HG03025 (cell line): ENCODE data around the gene DOCK10.
"Not testable (repeated sequence)": the region's sequence is repeated elsewhere in the genome, so short reads cannot be mapped to it uniquely, and the experiment has no call there.

ENCODE experiments used
- ATAC-seq: cut with Tn5 transposase; IDR thresholded peaks from one replicate; pipeline ENCODE4 v1.9.1; 2021; ENCODE audit warnings: mild to moderate bottlenecking, moderate library complexity; ENCODE audit not compliant: unreplicated experiment, low FRiP score

The DOCK10 gene

DNA sequence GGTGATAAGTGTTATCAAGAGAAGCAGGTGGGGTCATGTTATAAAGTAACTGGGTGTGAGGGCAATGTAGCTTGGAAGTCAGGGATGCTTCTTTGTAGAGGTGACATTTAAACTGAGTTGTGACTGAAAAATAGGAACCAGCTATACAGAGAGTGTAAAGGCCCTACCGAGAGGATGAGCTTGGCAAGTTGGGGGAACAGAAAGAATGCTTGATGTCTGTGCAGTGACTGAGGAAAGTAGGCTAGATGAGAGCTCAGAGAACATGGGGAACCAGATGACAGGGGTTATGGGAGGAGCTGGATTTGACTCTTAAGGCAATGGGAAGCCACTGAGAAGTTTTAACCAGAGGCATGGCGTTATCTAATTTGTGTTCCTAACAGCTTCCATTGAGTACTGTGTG, 115.3 kb downstream of the DOCK10 start:
- no peak for ATAC-seq

DNA sequence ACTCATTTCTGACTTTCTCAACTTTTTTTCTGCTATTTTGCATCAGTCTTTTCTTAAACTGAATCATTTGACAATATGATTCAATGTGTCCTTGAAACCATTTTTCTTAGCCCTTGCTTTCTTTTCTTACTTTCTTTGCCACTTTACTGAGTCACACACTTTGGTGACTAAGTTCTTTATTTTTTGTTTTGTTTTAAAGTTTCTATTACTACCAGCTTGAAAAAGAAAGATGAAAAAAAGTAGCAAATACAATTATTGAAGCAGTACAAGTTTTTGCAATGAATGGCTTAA, 116.5 kb downstream of the DOCK10 start:
- ATAC-seq, result no peak

DNA sequence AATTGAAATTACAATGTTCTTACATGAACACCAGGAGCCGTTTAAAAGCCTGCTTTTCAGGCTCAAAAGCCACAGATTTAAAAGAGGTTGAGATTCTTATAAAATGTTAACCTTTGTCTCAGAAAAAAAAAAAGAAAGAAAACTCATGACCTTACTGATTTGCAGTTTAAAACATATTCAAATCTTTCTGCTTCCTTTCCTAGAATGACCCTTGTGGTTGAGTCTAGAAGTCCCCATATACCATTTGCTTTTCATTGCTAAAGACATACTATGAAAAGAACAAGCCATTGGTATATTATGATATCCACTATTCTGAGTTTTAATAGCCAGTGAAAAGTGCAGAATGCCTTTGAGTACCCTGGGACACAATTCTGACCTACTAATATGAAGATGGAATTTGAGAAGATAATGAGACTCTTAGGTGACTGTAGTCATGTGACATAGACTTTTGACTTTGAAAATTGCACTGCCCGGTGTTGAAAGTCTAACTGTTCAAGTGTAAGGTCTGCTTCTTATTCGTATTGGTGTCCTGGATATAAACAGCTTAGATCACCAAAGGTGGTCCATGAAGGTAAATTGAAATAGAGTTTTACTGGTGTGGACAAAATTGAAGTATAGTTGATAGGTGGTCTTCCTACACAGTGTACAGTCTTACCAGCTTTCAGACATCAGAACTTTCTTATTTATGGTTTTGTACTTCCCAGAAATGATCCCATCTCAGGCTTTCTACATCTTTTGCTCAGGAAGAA, 117.0 kb downstream of the DOCK10 start:
- no peak for ATAC-seq

DNA sequence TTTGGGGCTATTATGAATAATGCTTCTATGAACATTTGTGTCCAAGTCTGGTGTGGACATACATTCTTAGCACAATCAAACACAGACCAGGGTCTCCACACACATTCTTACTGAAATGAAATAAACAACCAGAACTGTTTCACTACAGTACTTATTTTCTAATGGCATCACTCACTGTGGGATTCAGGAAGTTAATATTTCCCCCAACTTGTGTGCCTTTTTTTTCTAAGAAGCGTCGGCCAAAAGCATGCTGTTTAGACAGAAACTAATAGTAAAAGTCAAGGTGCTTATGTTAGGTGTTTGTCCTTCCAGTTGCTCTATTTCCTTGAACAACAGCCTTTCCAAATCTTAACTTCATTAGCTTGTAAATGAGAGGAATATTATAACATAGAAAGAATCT, 117.6 kb downstream of the DOCK10 start:
- no peak for ATAC-seq

DNA sequence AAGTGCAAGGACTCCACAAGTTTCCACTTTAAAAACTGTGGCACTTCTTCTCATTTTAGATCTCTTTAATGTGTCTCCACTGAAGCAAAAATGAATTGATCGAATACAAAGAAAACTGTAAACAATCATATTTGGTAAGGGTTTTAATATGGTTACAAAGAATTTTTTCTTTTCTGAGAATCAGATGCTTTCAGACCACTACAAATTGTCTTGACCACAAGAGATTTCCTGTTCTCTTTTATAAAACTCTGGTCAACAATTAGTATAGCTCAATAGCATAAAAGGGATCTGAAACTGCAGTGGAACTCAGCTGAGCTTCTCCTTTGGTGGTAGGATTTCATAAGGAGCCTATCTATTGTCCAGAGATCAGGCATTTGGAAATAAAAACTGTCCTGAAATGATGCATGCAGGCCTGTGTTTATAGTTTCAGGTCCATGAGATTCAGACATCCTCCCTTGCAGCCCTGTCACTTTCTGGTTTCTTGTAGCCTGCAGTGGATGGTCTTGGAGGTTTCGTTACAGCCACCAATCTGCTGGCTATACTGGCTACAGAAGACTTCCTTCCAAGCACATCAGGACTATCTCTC, 120.0 kb downstream of the DOCK10 start:
- peak; percentile 66 for ATAC-seq

DNA sequence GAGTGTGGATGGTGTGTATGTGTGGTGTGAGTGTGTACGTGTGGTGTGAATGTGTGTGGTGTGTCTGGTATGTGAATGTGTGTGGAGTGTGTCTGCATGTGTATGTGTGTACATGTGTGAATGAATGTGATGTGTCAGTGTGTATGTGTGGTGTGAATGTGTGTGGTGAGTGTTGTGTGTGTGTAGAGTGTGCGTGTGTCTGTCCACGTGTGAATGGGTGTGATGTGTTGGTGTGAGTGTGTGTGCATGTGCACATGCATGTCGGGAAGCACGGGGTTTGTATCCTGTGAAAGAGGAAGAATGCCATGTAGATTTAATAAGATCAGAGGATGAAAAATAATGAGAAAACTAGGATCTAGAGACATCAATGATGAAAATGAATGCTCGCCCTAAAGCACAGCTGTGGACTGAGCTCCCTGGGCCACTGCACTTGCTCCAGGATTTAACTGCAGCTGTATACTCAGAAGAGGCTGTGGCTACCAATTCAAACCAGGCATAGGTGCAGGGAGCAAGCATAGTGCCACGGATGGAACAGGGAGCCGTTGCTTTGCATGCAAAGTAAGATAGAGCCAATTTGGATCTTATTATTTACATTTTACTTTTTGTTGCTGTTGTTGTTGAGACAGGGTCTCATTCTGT, 122.7 kb downstream of the DOCK10 start:
- ATAC-seq, result no peak

DNA sequence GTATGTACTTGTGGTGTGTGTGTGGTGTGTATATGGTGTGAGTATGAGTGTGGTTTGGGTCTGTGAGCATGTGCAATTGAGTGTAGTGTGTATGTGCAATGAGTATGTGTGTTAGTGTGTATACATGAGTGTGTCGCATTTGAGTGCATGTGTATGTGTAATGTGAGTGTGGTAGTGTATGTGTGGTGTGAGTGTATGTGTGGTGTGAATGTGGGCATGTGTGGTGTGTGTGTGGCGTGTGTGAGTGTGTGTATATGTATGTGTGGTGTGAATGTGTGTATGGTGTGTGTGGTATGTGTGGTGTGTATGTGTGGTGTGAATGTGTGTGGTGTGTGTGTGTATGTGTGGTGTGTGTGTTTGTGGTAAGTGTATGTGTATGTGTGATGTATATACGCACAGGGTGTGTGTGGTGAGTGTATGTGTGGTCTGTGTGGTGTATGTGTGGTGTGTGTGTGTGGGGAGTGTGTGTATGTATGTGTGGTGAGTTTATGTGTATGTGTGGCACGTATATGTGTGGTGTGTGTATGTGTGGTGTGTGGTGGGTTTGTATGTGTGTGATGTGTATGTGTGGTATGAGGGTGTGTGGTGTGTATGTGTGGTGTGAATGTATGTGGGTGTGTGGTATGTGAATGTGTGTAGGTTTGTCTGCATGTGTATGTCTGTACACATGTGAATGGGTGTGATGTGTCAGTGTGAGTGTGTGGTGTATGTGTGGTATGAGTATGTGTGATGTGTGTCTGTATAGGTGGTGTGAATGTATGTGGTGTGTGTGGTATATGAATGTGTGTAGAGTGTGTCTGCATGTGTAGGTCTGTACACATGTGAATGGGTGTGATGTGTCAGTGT, 123.4 kb downstream of the DOCK10 start:
- ATAC-seq, result no peak

DNA sequence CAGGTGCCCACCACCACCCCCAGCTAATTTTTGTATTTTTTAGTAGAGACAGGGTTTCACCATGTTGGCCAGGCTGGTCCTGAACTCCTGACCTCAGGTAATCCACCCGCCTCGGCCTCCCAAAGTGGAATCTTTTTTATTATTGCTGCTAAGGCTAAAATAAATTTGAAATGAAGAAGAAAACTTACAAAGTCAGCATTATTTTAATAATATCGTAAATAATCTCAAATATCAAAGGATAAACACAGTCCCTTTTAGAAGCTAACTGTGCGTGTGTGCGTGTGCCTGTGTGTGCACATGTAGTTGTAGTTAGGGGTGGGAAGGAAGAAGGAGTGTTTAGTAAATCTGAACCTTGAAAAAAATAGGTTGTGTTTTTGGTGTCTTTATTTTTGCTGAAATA, 125.0 kb downstream of the DOCK10 start:
- not testable (repeated sequence) for ATAC-seq

DNA sequence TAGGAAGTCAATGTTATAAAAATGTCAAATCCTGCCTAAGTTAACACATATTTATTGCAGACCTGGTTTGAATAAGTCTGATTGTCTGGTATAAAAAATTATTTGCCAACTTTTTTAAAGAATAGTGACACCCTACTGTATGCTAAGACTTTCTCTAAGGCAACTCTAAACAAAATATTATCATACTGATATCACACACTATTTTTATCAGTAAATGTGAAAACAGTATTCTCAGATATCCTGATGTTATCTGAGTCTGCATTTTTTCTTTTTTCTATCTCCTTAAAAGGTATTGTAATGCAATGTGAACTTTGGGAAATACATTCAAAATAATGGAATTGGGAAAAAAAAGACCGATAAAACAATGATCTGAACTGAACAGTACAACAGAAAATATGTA, 127.1 kb downstream of the DOCK10 start:
- no peak for ATAC-seq

DNA sequence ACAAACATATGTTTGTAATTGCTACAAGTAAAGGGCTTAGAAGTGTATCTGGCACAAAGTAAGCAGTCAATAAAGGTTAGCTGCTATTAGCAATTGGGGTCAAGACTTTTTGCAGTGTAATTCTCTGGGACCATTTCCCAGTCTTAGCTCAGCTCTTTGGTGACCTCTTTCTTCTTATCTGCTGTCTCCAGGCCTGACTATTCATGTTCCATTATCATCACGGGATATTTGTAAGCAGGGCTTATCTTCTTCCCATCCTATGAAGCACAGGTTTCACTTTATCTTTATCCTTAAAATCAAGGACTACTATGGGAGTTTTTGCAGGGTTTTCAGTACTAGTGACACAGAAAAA, 131.7 kb downstream of the DOCK10 start:
- no peak for ATAC-seq

DNA sequence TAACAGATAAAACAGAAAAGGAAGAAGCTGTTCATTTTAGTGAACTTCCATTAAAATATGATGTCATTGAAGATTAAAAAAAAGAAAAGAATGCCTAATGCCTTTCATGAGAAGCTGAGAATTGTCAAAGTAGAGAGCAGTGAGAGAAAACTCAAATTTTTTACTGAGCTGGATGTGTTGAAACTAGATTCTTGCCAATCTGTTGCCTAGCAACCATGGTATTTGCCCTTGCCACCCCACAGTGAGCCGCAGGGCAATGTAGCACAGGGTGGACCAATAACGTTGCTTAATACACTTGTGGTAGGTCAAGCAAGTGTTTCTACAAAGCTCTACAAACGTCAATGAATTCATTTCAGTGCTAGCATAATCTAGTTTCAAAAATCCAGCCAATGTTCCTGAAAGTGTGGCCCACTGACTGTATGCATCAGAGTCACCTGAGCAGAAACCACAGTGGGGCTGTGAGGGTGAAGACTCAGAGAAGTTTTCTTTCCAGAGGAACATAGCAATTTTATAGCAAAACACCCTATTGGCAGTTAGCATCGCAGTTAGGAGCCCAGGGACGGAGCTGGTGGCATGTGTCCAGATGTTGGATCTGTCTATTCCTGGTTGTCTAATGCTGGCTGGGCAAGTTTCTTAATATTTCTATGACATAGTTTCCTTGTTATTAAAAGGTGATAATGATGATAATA, 132.2 kb downstream of the DOCK10 start:
- ATAC-seq, result no peak

DNA sequence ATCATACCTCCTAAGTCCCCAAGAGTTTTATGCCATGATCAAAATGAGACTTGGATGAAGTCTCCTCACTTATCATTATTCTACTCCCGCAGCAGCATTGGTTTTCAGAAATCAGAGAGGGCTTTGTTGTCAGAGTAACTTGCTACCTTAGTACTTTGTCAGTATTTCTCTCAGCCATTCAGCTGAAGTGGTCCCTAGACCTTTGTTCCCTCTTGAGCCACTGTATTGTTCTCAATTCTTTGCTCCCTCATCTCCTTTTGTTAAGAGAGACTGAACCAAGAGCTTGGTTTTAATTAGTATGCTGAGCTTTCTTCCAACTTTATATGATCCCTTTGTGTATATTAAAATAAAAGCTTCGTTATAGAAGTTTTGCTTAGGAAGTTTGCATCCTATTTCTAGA, 133.4 kb downstream of the DOCK10 start:
- ATAC-seq, result no peak

DNA sequence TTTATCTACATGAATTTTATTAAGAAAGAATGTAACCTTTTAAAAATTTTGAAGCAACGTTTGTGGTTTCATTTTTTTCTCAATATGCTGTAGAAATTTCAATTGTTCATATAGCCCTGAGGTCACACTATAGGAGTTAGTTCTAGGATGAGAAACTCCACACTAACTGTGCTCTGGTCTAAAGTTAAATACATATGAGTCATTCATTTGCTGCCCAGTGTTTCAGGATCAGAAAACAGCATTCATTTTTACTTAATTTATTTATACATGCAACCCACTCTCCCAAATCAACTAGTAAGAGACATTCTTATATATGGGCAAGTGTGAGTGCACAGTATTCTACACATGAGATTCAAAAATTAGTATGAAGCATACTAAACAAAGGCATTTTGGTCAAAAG, 137.9 kb downstream of the DOCK10 start:
- ATAC-seq, result no peak

DNA sequence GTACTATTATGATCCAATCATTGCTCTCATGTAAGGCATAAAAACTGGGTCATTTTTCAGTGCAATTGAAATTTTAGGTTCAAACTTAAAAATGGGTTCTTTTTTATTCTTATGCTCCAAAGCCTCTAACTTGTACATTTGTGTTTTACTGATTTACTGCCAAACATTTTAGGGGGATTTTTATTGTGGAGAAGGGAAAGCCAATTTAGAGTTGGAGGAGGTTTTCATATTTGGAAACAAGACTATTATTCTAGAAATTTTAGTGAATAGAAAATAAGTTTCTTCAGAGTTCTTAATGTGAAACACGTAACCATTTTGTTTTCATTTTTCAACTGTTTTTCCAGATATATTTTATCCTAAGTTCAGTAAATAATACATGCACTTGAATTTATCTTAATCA, 138.6 kb downstream of the DOCK10 start:
- no peak for ATAC-seq

DNA sequence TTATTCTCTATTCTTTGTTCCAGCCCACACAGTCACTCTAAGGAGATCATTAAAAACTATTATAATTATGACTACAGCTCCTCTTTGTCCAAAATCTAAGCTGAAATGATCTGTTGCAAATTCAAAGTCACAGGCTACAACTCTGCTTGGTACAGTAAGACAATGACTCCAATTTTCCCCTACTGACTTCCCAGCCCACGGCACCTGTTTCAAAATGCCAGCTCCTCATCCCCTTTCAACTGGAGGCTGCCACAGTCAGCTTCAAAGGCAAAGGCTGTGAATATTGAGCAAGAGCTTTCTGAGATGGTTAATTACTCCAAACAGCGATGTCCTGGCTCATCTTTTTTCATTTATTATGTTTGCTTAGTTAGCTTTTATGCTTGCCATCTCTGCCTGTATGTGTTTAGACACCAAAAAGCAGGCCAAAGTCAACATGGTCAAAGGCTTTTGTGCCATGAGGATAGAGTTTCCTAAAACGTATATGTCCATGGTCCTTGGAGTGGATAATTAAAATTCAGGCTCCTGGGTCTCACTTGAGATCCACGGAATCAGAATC, 141.1 kb downstream of the DOCK10 start:
- no peak for ATAC-seq

DNA sequence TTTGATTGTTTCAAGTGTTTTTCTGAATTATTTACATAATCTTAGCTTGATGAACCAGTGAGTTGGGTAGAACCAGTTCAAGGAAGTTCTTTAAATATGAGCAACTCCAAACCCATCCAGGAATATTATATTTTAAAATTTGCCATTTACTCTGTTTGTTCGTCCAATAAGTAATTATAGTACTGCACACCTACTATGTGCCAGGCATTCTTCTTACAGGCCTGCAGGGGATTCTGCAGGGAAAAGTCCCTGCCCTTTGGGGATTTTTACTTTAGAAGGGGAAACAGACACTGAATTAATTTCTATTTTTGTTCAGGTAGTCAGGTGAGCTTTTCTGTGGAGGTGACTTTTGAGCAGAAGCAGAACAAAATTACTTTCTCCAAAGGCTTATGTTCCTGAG, 146.9 kb downstream of the DOCK10 start:
- ATAC-seq, result no peak

DNA sequence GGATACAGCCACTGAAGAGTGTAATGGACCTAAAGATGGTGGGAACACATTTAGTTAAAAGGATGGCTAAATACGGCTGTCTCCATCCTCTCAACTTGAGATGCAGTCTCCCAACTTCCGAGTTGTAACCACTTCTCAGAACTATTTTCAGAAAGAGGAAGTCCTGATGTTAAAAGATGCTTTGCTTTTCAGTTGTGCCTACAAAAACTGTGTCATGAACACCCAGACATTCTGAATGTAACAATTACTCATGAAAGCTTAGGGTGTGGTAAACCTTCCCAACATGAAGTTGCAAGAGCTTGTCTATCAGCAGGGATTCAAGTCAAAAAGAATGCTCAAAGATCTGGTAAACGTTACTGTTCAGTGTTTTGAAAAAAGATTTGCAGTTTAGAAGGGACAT, 147.9 kb downstream of the DOCK10 start:
- peak; percentile 98 for ATAC-seq

DNA sequence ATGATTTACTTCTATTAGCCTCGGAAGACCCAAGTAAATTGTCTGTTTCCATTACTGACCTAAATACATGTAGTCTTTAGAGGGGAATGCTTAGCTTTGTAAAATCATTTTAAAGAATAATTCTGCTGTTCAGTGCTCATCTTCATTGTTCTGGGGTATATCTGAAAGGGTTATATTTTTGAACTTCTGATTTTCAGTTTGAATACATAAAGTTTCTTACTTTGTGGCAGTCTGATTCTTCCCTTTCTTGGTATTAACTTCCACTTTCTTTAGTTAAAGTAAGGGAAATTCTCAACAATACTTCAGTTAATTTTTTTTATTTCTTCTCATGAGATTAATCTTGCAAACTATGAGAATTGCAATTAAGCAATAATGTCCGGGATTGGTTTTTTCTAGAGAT, 148.4 kb downstream of the DOCK10 start:
- ATAC-seq, result no peak

DNA sequence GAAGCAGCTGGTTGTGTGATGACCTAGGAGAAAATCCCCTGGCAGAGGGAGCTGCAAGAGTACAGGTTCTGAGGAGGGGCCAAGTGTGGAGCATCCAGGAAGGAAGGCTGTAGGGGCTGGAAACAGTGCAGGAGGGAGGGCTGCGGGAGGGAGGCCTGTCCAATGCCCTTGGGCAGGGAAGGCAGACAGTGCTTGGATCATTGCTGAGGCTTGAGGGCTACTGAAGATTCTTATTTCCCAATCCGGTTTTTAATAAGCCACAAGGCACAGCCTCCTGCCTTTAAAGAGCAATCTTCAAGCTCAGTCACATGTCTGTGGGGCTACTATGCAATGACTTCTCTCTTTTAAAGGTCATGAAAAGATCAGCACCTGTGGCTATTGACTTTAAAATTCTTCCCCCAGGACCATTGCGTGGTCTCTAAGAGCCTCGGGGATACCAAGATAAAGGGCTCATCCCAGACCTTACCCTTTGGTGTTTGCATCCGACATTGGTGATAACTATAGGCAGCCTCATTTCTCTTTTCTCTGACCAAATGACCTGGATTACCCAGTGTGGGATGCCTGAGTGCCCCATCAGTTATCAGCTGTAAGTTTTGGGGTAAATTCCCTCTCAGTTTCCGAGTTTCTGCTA, 149.6 kb downstream of the DOCK10 start:
- no peak for ATAC-seq

DNA sequence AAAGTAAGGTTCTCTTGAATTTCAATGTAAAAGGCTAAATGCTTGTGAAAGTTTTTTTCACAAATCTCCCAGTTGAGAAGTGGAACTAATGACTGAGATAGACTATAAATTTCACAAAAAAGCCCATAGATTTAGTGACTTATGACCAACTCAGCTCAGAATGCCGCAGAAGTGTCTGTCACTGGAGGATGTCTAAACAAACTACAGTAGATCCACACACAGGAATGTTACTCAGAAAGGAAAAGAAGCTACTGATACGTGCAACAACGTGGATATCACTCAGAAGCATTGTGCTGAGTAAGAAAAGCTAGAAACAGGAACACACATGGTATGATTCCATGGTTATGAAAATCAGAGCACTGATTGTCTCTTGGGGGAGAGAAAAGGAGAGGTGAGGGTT, 151.9 kb downstream of the DOCK10 start:
- ATAC-seq, result no peak
